Right renal pelvis (tissue), 4 donors: ENCODE data around the gene RBFOX2. TPM values are rescaled to one million over a fixed set of nuclear protein-coding genes. Genes with fewer than 3 reads are reported as not detected.
"Not testable (repeated sequence)": the region's sequence is repeated elsewhere in the genome, so short reads cannot be mapped to it uniquely, and the experiment has no call there.

Source experiments
- DNase-seq, 4 donors: peaks; one replicate each; pipeline ENCODE4 v3.0.0-alpha.2; 2013; ENCODE audit warnings: low read depth in 4 of 4, low spot score in 3 of 4, missing footprints in 1 of 4
- polyA plus RNA-seq, 4 donors: library from polyadenylated mRNA; unstranded; fragments of 120-200 nt; gene quantifications; one replicate each; pipeline ENCODE4 v1.2.1, GENCODE V29; 2013; ENCODE audit not compliant: insufficient read length in 4 of 4

The RBFOX2 gene
- polyA plus RNA-seq, 4 donors: 118 to 139 (median 129) TPM

- DNase-seq: not testable (repeated sequence)
Observed at GRCh38 chr22:36044517-36044916, 15.9 kb upstream of the RBFOX2 start.

DNA sequence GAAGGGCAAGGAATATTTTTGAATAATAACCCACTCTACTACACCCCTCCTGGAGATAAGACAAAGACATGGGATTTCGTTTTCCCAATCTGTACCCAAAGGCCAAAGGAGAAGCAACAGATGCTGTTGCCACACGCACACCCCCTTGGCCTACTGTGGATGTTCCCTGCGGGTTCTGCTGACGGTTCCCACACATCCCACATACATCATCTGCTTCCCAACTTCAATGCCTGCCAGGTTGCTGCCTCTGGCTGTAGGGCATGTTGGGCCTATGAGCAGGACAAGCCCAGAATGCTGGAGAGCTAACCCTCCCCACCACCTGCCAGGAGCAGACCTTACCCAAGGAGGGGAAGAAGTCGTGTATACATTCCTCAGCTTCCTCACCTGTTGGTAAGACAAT is 13.6 kb upstream of the RBFOX2 start:
- no peak for DNase-seq

DNA sequence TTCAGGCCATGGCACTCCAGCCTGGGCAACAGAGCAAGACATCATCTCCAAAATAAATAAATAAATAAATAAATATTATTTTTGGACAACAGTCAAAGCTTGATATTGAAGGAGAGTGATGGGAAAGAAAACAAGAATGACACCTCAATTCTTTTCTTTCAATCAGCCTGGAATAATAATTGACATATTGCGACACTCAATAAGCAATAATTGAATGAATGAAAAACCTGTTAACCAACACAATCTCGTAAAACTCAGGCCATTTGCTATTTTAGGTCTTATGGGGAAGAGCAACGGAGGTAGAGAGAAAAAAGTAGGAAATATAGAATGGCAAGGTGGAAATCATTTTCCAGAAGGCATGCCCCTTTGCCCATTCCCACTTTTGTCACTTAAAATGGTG is 10.5 kb upstream of the RBFOX2 start:
- no peak for DNase-seq

GRCh38 chr22:36037102-36037758 is 8.6 kb upstream of the RBFOX2 start:
- no peak for DNase-seq

DNA sequence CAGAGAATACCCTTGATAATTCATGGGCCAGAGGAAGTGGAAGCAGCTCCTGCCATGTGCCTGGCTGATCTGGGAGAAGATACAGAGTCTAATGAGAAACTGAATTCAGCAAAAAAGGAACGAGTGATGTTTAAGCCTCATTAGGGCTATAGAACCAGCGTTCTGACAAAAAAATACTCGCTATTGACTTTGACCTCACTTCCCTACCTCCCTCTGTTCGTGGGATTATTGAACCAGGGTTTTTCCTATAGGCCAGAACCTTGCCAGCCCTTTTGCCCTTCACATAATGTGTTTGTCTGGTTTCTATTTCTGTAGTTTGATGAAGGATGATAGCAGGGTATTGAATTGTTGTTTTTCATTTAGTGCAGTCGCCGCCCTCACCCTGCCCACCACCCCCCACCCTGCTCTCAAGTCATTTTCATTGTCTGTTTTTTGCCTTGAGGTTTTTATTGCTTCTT is 7.6 kb upstream of the RBFOX2 start:
- DNase-seq: no peak

GRCh38 chr22:36032611-36033010 is 4.0 kb upstream of the RBFOX2 start:
- no peak for DNase-seq

- no peak for DNase-seq
Observed at GRCh38 chr22:36029406-36029755, 757 bp upstream of the RBFOX2 start.

DNA sequence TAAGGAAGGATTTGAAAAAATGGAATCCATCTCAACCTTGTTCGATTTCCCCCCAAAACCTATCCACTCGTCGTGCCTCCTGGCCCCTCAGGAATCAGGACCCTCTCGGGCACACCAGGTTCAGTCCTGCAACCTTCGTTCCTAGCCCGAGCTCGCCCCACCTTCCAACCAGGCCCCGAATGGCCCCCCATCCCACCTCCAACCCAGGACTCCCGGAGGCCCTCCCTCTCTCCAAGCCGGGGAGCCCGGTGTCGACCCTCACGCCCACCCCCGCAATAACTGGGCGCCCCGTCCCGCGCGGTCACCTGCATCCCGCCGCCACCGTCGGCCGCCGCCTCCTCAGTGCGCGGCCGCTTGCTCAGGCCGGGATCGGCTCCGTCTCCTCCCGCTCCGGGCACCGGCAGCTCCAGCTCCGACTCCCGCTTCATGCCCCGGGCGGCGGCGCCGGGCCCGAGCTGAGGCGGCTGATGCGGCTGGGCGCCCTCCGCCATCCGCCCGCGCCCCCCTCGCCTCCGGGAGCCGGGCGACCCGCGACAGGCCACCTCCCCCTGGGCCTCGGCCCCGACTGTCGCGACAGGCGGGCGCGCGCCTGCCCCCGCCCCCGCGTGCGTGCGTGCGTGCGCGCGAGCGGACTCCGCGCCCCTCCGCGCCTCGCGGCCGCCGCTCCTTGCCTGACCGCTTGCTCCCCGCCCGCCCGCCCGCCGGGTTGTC is 534 bp downstream of the RBFOX2 start:
- DNase-seq: no peak

DNA sequence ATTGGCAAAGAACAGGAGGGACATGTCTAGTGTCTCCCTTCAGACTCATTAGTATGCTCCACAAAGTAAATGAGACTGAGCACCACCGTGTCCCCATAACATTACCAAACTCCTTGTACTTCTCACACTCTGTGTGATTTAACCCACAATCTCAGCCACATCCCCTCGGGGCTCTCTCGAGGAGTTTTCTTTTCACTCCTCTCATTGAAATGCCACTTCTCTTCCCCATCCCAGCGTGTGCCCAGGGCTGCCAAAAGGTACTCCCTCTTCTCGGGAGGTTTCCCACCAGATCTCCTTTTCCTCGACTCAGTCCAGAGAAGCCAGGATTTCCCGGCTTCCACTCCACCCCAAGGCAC is 1.1 kb downstream of the RBFOX2 start:
- DNase-seq: no peak

DNA sequence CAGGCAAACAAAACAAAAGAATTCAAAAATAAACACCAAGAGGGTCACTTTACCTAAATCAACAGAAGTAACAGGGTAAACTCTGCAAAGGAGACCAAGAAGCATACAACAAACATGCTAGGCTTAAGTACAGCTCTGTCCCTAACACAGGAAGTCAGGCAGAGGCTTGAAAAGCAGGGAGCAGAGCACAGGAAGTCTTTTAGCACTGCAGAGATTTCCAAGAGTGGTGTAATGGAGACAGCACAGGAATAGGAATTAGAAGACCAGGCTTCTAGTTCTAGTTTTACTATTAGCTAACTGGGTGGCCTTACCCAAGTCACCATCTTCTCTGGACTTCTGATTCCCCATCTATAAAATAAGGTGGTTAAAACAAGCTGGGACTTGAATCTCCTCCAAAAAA is 1.9 kb downstream of the RBFOX2 start:
- DNase-seq: no peak

DNA sequence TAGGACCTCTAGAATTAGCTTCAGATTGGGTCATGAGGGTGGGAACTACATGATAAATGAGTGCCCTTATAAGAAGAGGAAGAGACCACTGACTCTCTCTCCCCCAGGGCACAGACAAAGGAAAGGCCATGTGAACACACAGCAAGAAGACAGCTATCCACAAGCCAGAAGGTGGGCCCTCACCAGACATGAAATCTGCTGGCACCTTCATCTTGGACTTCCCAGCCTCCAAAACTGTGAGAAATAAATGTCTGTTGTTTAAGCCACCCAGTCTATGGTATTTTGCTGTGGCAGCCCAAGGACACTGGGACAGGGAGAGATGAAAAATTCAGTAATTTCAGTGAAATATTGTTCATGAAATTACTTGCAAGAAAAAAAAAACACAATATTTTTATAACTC is 5.9 kb downstream of the RBFOX2 start:
- no peak for DNase-seq

- DNase-seq: no peak
Observed at GRCh38 chr22:36022162-36022561, 6.5 kb downstream of the RBFOX2 start.

DNA sequence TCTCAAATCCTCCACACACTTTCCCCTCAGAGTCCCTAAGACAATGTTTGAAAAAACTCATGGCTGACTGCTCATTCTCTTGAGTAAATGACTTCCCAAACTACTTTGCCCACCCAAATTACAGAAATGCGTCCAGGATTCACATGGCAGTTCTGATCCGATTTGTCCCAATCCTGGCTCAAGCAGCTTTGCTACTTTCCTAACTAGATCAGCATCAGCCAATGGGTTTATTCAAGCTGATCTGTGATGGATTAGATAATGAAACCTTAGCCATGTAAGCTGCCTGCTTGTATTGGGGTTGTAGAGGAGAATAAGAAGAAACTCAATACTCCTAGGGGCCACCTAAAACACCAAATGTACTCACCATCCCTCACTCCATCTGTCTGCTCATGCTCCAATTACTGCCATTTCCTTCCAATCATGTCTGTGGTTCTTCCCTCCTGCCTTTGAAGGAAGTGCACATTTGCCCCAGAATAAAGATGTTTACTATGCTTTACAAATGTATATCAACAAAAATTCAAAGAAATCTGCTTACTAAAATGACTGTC is 6.9 kb downstream of the RBFOX2 start:
- DNase-seq: no peak

DNA sequence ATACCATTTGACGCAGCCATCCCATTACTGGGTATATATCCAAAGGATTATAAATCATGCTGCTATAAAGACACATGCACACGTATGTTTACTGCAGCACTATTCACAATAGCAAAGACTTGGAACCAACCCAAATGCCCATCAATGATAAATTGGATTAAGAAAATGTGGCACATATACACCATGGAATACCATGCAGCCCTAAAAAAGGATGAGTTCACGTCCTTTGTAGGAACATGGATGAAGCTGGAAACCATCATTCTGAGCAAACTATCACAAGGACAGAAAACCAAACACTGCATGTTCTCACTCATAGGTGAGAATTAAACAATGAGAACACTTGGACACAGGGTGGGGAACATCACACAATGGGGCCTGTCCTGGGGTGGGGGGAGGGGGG is 7.8 kb downstream of the RBFOX2 start:
- DNase-seq: not testable (repeated sequence)

DNA sequence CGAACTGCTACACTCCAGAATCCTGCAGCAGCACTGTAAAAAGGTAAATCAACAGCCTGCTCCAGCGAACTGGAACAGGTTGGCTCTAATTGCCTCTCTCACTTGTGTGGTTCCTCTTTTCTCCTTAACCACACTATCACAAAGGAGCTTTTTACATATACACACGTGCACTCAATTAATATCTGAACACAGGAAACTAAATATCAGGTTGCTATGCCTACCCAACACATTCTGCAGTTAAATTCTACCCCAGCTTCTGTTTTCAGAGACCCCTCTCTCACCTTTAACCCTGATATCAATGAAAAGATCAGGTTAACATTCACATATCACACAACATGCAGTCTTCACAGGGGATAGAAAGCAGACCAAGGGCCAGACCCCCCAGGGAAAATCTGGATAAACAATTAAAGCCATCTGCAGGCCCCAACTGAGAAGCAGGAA is 11.0 kb downstream of the RBFOX2 start:
- DNase-seq: peak in 1 of 4 donors; percentile 40

- no peak for DNase-seq
Observed at GRCh38 chr22:36016684-36017083, 11.9 kb downstream of the RBFOX2 start.

DNA sequence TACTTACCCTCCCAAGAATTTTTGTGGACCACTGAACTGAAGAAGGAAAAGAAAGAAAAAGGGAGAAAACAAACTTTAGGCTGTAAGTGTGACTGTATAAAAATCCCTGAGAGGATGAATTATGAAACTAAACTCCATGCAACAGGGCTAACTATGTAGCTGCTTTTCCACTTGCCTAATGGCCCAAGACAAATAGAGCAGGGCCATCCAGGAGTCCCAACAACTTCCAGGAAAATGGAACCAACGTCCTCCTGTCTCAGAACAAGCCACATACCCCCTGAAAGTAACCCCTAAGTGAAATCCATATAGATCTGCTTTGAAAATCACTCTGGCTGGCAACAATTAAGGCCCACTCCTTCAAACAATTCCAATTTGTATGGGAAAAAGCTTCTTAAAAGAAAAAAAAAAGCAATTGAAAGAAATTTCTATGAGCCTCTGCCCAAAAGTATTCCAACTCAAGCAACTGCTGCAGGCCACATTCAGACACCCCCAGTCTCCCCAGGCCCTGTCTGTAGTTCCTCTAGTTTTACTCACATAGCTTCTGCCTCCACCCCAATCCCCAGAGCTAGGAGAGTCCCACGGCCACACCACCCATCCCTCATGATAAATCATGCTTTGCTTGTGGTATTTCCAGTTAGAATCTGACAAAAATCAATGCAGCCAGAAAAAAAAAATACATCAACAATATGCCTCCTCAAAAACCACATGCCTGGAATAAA is 12.7 kb downstream of the RBFOX2 start:
- DNase-seq: no peak

DNA sequence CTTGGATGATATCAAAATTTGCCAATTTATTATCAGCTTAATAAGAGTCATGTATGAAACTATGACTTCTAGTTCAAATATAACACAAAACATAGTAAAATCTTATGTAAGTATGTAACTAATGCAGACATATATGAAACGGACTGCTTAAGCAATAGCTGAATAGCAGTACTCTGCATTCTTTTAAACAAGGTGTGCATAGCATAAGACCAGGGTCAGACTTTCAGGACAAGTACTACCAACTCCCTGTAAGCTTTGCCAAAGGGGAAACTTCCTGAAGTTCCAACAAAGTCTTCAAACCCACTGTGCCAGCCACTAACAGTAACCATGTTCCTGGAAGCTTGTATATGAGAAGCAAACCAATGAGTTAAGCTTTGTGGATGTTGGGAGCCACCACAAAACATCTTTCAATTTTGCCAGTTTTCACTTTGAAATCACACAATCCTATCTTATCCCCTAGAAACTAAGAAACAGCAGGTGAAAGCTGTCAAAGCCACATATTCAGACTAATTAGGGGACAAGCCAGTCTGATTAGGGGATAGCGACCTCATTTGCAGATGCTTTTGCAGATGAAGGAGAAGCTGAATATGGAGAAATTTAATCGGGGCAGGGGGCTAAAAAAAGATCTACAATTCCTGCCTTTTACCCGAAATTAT is 13.3 kb downstream of the RBFOX2 start:
- DNase-seq: no peak

DNA sequence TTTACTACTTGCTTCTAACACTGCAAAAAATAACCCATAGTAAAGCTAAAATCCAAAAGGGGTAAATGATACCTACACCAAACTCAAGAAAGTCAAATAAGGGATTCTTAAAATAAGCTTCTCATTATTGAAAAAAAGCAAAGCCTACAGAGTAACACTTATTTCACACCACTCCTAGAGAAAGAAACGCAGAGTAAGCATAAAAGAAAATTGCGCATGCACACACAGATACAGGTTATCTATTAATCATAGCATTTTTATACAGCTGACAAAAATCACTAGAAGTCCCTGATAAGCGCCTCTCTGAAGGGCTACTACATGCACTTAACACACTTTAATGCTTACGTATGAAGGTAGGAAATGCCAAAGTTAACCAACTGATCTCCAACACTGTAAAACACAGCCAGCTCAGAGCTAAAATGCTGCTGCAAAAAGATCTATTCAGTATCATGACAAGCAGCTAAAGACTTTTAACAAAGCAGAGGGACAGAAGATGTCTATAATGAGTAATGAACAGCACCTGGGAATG is 14.0 kb downstream of the RBFOX2 start:
- DNase-seq: no peak

- DNase-seq: no peak
Observed at GRCh38 chr22:36012332-36012731, 16.3 kb downstream of the RBFOX2 start.

- DNase-seq: no peak
Observed at GRCh38 chr22:36010882-36011281, 17.7 kb downstream of the RBFOX2 start.
